ENCODE results near the gene DCPS.

The DCPS gene

GRCh38 chr11:126281245-126281644, 22.6 kb upstream of the DCPS start:
- H2AK5ac ChIP-seq (ENCODE audit: low read length) = no peak overlapping the region
- no peak overlapping the region for H3K56ac ChIP-seq (ENCODE audit: low read length)
- no CpG with 5 or more reads among the region's 6 CpGs for WGBS (ENCODE audit: extremely low coverage, insufficient coverage, low lambda C conversion rate)
- DNase-seq = no peak
- H3K79me2 ChIP-seq (ENCODE audit: control insufficient read depth, insufficient read depth, low read length) = no peaks in the 10 kb centered on the region
- H3K27me3 ChIP-seq (ENCODE audit: insufficient read depth, low read length, poor library complexity) = no peaks in the 10 kb centered on the region
- no peak overlapping the region for H3K23ac ChIP-seq (ENCODE audit: low read length)
- no peaks in the 10 kb centered on the region for H3K79me1 ChIP-seq (ENCODE audit: low read length)
- H3K4ac ChIP-seq (ENCODE audit: low read depth, low read length) = no peak overlapping the region
- H2BK15ac ChIP-seq (replicated peaks; ENCODE audit: low read depth) = no peak overlapping the region
- no peak overlapping the region for H3K4me3 ChIP-seq (ENCODE audit: low read length)
- no peak overlapping the region for H2BK120ac ChIP-seq (ENCODE audit: low read depth, low read length)
- no peak overlapping the region for H3K4me2 ChIP-seq (ENCODE audit: low read length)
- H3K9ac ChIP-seq (ENCODE audit: low read length) = no peak overlapping the region
- no peaks in the 10 kb centered on the region for H3K36me3 ChIP-seq (ENCODE audit: control insufficient read depth, insufficient read depth, low read length)
- H3K4me1 ChIP-seq (ENCODE audit: control insufficient read depth, low read depth, low read length) = peaks cover 7% of the 10 kb centered on the region
- no peak overlapping the region for H4K5ac ChIP-seq (ENCODE audit: low read length)
- H4K8ac ChIP-seq (ENCODE audit: low read depth, low read length) = no peak overlapping the region
- H2BK5ac ChIP-seq (ENCODE audit: low read length) = no peak overlapping the region
- no peak overlapping the region for H3K18ac ChIP-seq (ENCODE audit: low read length)
- H3K27ac ChIP-seq (ENCODE audit: low read depth, low read length) = no peak overlapping the region

DNA sequence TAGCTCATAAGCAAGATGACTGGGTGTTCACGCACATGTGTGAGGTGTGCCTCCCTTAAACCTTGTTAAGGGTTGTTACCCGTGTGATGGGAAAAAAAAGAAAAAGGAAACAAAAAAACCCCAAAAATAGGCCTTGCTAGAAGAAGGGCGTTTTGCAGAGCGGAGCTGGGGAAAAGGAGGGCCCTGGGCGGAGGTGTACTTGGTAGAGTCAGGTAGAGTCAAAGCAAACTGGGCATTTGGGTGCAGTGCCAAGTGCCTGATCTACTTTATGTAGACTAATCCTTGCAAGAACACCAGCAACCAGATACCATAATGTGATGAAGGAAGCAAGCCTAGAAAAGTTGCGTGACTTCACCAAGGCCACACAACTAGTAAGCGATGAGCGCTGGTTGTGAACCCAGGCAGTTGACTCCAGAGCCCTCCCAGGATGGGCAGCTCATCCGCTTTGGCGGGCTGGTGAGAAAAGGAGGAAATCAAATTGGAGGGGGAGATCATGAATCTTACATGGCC, 22.1 kb upstream of the DCPS start:
- Histone ChIP-seq H2AK5ac (ENCODE audit: low read length) (no peak overlapping the region), H3K27ac (ENCODE audit: low read depth, low read length) (no peak overlapping the region), H3K79me1 (ENCODE audit: low read length) (no peaks in the 10 kb centered on the region), H3K56ac (ENCODE audit: low read length) (peak overlapping the region; percentile 95), H3K4me3 (ENCODE audit: low read length) (no peak overlapping the region), H2BK5ac (ENCODE audit: low read length) (no peak overlapping the region), H4K5ac (ENCODE audit: low read length) (peak overlapping the region; percentile 47), H3K4me2 (ENCODE audit: low read length) (no peak overlapping the region), H3K4me1 (ENCODE audit: control insufficient read depth, low read depth, low read length) (peaks cover 7% of the 10 kb centered on the region), H3K79me2 (ENCODE audit: control insufficient read depth, insufficient read depth, low read length) (no peaks in the 10 kb centered on the region), H3K36me3 (ENCODE audit: control insufficient read depth, insufficient read depth, low read length) (no peaks in the 10 kb centered on the region), H3K23ac (ENCODE audit: low read length) (no peak overlapping the region), H2BK120ac (ENCODE audit: low read depth, low read length) (no peak overlapping the region), H4K8ac (ENCODE audit: low read depth, low read length) (no peak overlapping the region), H3K18ac (ENCODE audit: low read length) (no peak overlapping the region), H2BK15ac (replicated peaks; ENCODE audit: low read depth) (no peak overlapping the region), H3K4ac (ENCODE audit: low read depth, low read length) (no peak overlapping the region), H3K9ac (ENCODE audit: low read length) (peak overlapping the region; percentile 83), H3K27me3 (ENCODE audit: insufficient read depth, low read length, poor library complexity) (no peaks in the 10 kb centered on the region)
- WGBS (ENCODE audit: extremely low coverage, insufficient coverage, low lambda C conversion rate) = no CpG with 5 or more reads among the region's 10 CpGs
- DNase-seq = no peak

DNA sequence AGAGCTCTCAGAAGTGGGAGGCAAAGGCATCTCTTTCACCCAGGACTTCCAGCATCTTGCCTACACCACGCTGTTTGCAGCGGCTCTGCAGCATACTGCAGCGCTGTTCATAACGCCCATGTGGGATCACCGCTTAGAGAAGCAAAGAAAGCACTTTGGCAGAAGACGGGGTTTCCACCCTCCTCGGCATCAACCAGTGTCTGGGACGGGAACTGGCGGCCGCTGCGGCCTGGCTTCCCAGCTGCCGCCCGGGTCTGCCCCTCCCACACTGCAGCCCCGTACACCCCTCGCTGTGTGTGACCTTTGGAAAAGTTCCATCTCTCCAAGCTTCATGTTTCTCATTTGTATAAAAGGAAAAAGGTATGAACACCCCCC, 21.5 kb upstream of the DCPS start:
- H3K4me2 ChIP-seq (ENCODE audit: low read length) = peak overlapping the region; percentile 86
- peaks cover 7% of the 10 kb centered on the region for H3K4me1 ChIP-seq (ENCODE audit: control insufficient read depth, low read depth, low read length)
- no peaks in the 10 kb centered on the region for H3K36me3 ChIP-seq (ENCODE audit: control insufficient read depth, insufficient read depth, low read length)
- H2BK120ac ChIP-seq (ENCODE audit: low read depth, low read length) = no peak overlapping the region
- H3K4ac ChIP-seq (ENCODE audit: low read depth, low read length) = no peak overlapping the region
- peak overlapping the region; percentile 94 for H4K8ac ChIP-seq (ENCODE audit: low read depth, low read length)
- peak overlapping the region; percentile 66 for H3K4me3 ChIP-seq (ENCODE audit: low read length)
- H3K27me3 ChIP-seq (ENCODE audit: insufficient read depth, low read length, poor library complexity) = no peaks in the 10 kb centered on the region
- no peak overlapping the region for H2AK5ac ChIP-seq (ENCODE audit: low read length)
- peak overlapping the region; percentile 83 for H3K9ac ChIP-seq (ENCODE audit: low read length)
- peak overlapping the region; percentile 59 for H3K23ac ChIP-seq (ENCODE audit: low read length)
- peak; percentile 52 for DNase-seq
- H3K79me1 ChIP-seq (ENCODE audit: low read length) = no peaks in the 10 kb centered on the region
- H2BK15ac ChIP-seq (replicated peaks; ENCODE audit: low read depth) = no peak overlapping the region
- WGBS (ENCODE audit: extremely low coverage, insufficient coverage, low lambda C conversion rate) = no CpG with 5 or more reads among the region's 15 CpGs
- H3K18ac ChIP-seq (ENCODE audit: low read length) = no peak overlapping the region
- H3K79me2 ChIP-seq (ENCODE audit: control insufficient read depth, insufficient read depth, low read length) = no peaks in the 10 kb centered on the region
- peak overlapping the region; percentile 47 for H4K5ac ChIP-seq (ENCODE audit: low read length)
- no peak overlapping the region for H3K27ac ChIP-seq (ENCODE audit: low read depth, low read length)
- no peak overlapping the region for H2BK5ac ChIP-seq (ENCODE audit: low read length)
- H3K56ac ChIP-seq (ENCODE audit: low read length) = peak overlapping the region; percentile 95

- H3K23ac ChIP-seq (ENCODE audit: low read length) = peak within 1 kb of the TSS; percentile 59
- no peak within 1 kb of the TSS for H2BK15ac ChIP-seq (replicated peaks; ENCODE audit: low read depth)
- H3K4me3 ChIP-seq (ENCODE audit: low read length) = peak within 1 kb of the TSS; percentile 66
- no peak within 1 kb of the TSS for H3K27ac ChIP-seq (ENCODE audit: low read depth, low read length)
- peak within 1 kb of the TSS; percentile 38 for H2AK5ac ChIP-seq (ENCODE audit: low read length)
- no peaks in the 10 kb centered on the region for H3K27me3 ChIP-seq (ENCODE audit: insufficient read depth, low read length, poor library complexity)
- H3K4me2 ChIP-seq (ENCODE audit: low read length) = peak within 1 kb of the TSS; percentile 95
- peak; percentile 63 for DNase-seq
- peak within 1 kb of the TSS; percentile 63 for H3K4ac ChIP-seq (ENCODE audit: low read depth, low read length)
- peaks cover 7% of the 10 kb centered on the region for H3K4me1 ChIP-seq (ENCODE audit: control insufficient read depth, low read depth, low read length)
- peak within 1 kb of the TSS; percentile 47 for H4K5ac ChIP-seq (ENCODE audit: low read length)
- H2BK5ac ChIP-seq (ENCODE audit: low read length) = peak within 1 kb of the TSS; percentile 46
- H3K9ac ChIP-seq (ENCODE audit: low read length) = peak within 1 kb of the TSS; percentile 83
- peak within 1 kb of the TSS; percentile 95 for H3K56ac ChIP-seq (ENCODE audit: low read length)
- no peaks in the 10 kb centered on the region for H3K36me3 ChIP-seq (ENCODE audit: control insufficient read depth, insufficient read depth, low read length)
- peak within 1 kb of the TSS; percentile 94 for H3K18ac ChIP-seq (ENCODE audit: low read length)
- WGBS (ENCODE audit: extremely low coverage, insufficient coverage, low lambda C conversion rate) = no CpG with 5 or more reads among the region's 82 CpGs
- H2BK120ac ChIP-seq (ENCODE audit: low read depth, low read length) = no peak within 1 kb of the TSS
- no peaks in the 10 kb centered on the region for H3K79me1 ChIP-seq (ENCODE audit: low read length)
- H4K8ac ChIP-seq (ENCODE audit: low read depth, low read length) = peak within 1 kb of the TSS; percentile 94
- no peaks in the 10 kb centered on the region for H3K79me2 ChIP-seq (ENCODE audit: control insufficient read depth, insufficient read depth, low read length)
Measured at GRCh38 chr11:126282736-126283591, 20.9 kb upstream of the DCPS start, which contains the start of gene TIRAP. Gene TIRAP (plus strand): TSS chr11:126283093. CDS start chr11:126290895, 7,802 bp downstream.

DNA sequence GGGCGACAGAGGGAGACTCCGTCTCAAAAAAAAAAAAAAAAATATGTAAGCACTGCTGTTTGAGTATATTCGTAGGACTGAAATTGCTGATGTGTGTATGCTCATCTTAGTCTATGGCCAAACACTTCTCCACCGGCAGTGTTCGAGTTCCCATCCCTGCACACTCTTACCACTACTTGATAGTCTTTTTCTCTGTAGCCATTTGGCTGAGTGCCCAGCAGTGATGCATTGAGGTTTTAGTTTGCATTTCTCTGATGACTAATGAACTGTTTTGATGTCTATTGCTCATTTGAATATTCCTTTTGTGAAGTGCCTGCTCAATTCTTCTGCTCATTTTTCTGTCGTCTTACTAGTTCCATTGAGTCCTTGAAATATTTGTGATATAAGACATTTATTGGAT, 19.0 kb upstream of the DCPS start:
- H2AK5ac ChIP-seq (ENCODE audit: low read length) = no peak overlapping the region
- H3K9ac ChIP-seq (ENCODE audit: low read length) = no peak overlapping the region
- no peaks in the 10 kb centered on the region for H3K36me3 ChIP-seq (ENCODE audit: control insufficient read depth, insufficient read depth, low read length)
- H2BK120ac ChIP-seq (ENCODE audit: low read depth, low read length) = no peak overlapping the region
- no peak overlapping the region for H3K18ac ChIP-seq (ENCODE audit: low read length)
- WGBS (ENCODE audit: extremely low coverage, insufficient coverage, low lambda C conversion rate) = no CpG with 5 or more reads among the region's 6 CpGs
- H3K23ac ChIP-seq (ENCODE audit: low read length) = no peak overlapping the region
- H3K56ac ChIP-seq (ENCODE audit: low read length) = no peak overlapping the region
- no peak overlapping the region for H2BK5ac ChIP-seq (ENCODE audit: low read length)
- no peak overlapping the region for H3K4me2 ChIP-seq (ENCODE audit: low read length)
- no peak overlapping the region for H2BK15ac ChIP-seq (replicated peaks; ENCODE audit: low read depth)
- no peak for DNase-seq
- H3K79me1 ChIP-seq (ENCODE audit: low read length) = no peaks in the 10 kb centered on the region
- H3K4ac ChIP-seq (ENCODE audit: low read depth, low read length) = no peak overlapping the region
- no peaks in the 10 kb centered on the region for H3K79me2 ChIP-seq (ENCODE audit: control insufficient read depth, insufficient read depth, low read length)
- no peaks in the 10 kb centered on the region for H3K27me3 ChIP-seq (ENCODE audit: insufficient read depth, low read length, poor library complexity)
- peaks cover 7% of the 10 kb centered on the region for H3K4me1 ChIP-seq (ENCODE audit: control insufficient read depth, low read depth, low read length)
- no peak overlapping the region for H4K8ac ChIP-seq (ENCODE audit: low read depth, low read length)
- no peak overlapping the region for H3K27ac ChIP-seq (ENCODE audit: low read depth, low read length)
- no peak overlapping the region for H4K5ac ChIP-seq (ENCODE audit: low read length)
- H3K4me3 ChIP-seq (ENCODE audit: low read length) = no peak overlapping the region

All from mesendoderm (in vitro differentiated cells).